Testis (tissue), 2 donors: ENCODE measurements around the gene SH3TC1.

Experiments
- POLR2A ChIP-seq: fragments of 450-650 bp; IDR thresholded peaks from one replicate; pipeline ENCODE4 v1.6.1; 2017; ENCODE audit warnings: antibody characterized with exemption, mild to moderate bottlenecking, moderate library complexity
- TF ChIP-seq, protein P1 (sequence below), 3 experiments: fragments of 450-650 bp in 2 of 3; fragments of 200-600 bp in 1 of 3; sonication (generic) in 1 of 3; IDR thresholded peaks; one replicate each; pipeline ENCODE4 v1.5.1; 2016 to 2019; ENCODE audit warnings: antibody characterized with exemption in 3 of 3, mild to moderate bottlenecking in 2 of 3, moderate library complexity in 1 of 3

DNA sequence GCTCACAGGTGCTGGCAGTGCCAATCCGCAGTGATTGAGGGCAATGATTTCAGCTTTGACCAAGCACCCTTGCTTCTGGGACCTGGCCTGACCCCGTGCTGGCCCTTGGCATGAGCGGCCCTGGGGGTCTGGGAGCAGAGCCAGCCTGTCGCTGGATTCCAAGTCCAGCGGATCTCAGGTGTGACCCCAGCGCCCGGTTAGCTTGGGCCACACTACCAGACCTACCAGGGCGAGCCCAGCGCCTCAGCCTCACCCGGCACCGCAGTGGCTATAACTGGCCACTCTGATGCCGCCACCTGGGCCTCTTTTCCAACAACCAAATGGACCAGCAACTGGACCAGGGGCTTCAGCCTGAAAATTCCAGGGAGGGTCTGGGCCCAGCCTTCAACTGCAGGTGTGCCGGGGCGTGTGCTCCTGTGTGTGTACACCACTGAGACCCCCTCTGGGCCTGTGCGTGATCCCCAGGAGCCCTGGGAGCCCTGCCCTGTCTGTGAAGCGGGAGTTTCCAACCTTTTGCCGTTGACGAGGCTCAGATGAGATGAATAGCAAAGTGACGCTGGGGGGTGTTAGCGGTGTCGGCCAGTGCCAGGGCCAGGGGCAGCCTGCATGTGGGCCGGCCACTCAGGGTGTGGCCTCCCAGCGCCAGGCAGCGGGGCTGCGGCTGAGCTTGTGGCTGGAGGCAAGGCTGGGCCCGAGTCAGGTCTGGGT lies 658 bp downstream of the SH3TC1 start:
- TF ChIP-seq, protein P1, sequence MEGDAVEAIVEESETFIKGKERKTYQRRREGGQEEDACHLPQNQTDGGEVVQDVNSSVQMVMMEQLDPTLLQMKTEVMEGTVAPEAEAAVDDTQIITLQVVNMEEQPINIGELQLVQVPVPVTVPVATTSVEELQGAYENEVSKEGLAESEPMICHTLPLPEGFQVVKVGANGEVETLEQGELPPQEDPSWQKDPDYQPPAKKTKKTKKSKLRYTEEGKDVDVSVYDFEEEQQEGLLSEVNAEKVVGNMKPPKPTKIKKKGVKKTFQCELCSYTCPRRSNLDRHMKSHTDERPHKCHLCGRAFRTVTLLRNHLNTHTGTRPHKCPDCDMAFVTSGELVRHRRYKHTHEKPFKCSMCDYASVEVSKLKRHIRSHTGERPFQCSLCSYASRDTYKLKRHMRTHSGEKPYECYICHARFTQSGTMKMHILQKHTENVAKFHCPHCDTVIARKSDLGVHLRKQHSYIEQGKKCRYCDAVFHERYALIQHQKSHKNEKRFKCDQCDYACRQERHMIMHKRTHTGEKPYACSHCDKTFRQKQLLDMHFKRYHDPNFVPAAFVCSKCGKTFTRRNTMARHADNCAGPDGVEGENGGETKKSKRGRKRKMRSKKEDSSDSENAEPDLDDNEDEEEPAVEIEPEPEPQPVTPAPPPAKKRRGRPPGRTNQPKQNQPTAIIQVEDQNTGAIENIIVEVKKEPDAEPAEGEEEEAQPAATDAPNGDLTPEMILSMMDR (IDR thresholded peaks at IDR 0.05): no peak
- TF ChIP-seq POLR2A: no peak
